Panc1 (cell line): ENCODE data around the gene AFF4. TPM values are rescaled to one million over a fixed set of nuclear protein-coding genes. Genes with fewer than 3 reads are reported as not detected.

ENCODE experiments used
- ATAC-seq: fragments of 200-7000 bp; cut with Tn5 transposase; 2 replicates; pipeline ENCODE4 v1.9.1; 2020; ENCODE audit warnings: mild to moderate bottlenecking, moderate library complexity
- BruUV-seq: library from RNA; stranded (reverse); fragments of 400-500 nt; replicated peaks from 2 replicates; lab custom pipeline; 2021; lab: Mats Ljungman, UMichigan
- CTCF ChIA-PET: fragments of 300-600 bp; sonication (Branson Sonifier 250); formaldehyde crosslinking; loops from one replicate; lab custom pipeline; 2022; ENCODE audit warnings: antibody characterized with exemption; lab: Charles Lee
- POLR2A ChIA-PET: fragments of 300-600 bp; sonication (Branson Sonifier 250); formaldehyde crosslinking; loops from one replicate; lab custom pipeline; 2022; ENCODE audit warnings: antibody characterized with exemption; lab: Charles Lee
- DNase-seq: peaks from one replicate; pipeline ENCODE4 v3.0.0-alpha.2; 2010; ENCODE audit warnings: low read depth, low spot score
- H3K27ac ChIP-seq: 2 replicates; pipeline ENCODE4 v1.5.1; 2011; ENCODE audit warnings: mild to moderate bottlenecking, low read length, inconsistent platforms
- H3K27me3 ChIP-seq: fragments of 200-500 bp; sonication (Bioruptor generic); 2 replicates; pipeline ENCODE4 v1.6.0; 2014; ENCODE audit warnings: low read length, inconsistent platforms; ENCODE audit not compliant: control insufficient read depth, insufficient read depth
- H3K36me3 ChIP-seq: fragments of 200-500 bp; sonication (Bioruptor generic); 2 replicates; pipeline ENCODE4 v1.5.1; 2014; ENCODE audit warnings: inconsistent platforms, mild to moderate bottlenecking, low read length, moderate library complexity; ENCODE audit not compliant: control insufficient read depth, insufficient read depth
- H3K4me1 ChIP-seq: 2 replicates; pipeline ENCODE4 v1.5.1; 2011; ENCODE audit warnings: inconsistent platforms, mild to moderate bottlenecking, low read length, moderate library complexity; ENCODE audit not compliant: control insufficient read depth, insufficient read depth
- H3K4me3 ChIP-seq, 2 experiments: 2 replicates each; pipeline ENCODE4 v1.5.1; 2011 to 2012; ENCODE audit warnings: low read depth in 2 of 2, low read length in 2 of 2, mild to moderate bottlenecking in 2 of 2, inconsistent platforms in 1 of 2, moderate library complexity in 1 of 2
- H3K9me3 ChIP-seq: fragments of 200-500 bp; sonication (Bioruptor generic); 2 replicates; pipeline ENCODE4 v1.5.1; 2014; ENCODE audit warnings: low read depth, mild to moderate bottlenecking, inconsistent platforms, low read length, moderate library complexity; ENCODE audit not compliant: control insufficient read depth, insufficient read depth
- CTCF ChIP-seq: fragments of 450-650 bp; IDR thresholded peaks from 2 replicates; pipeline ENCODE4 v1.5.1; 2017; ENCODE audit warnings: mild to moderate bottlenecking
- POLR2AphosphoS5 ChIP-seq: IDR thresholded peaks from 2 replicates; pipeline ENCODE4 v1.6.1; 2012; ENCODE audit warnings: mild to moderate bottlenecking, low read depth, low read length, moderate library complexity
- REST ChIP-seq, 2 experiments: IDR thresholded peaks; 2 replicates each; pipeline ENCODE4 v1.6.1; 2011 to 2012; ENCODE audit warnings: low read depth in 2 of 2, control low read depth in 1 of 2, low read length in 1 of 2, mild to moderate bottlenecking in 1 of 2, moderate library complexity in 1 of 2; ENCODE audit not compliant: insufficient read depth in 1 of 2
- SIN3A ChIP-seq: IDR thresholded peaks from 2 replicates; pipeline ENCODE4 v1.6.1; 2012; ENCODE audit warnings: low read depth, mild to moderate bottlenecking, low read length, moderate library complexity, borderline replicate concordance; ENCODE audit not compliant: insufficient read depth
- TCF7L2 ChIP-seq: IDR thresholded peaks from 2 replicates; pipeline ENCODE4 v1.6.1; 2011; ENCODE audit warnings: mild to moderate bottlenecking, low read depth, low read length, inconsistent platforms
- in situ Hi-C: cut with HindIII; loops from 2 replicates; pipeline ENCODE4 v1.10.0; 2016; ENCODE audit warnings: low sequenced_read_pairs, low pct_unique_long_range_greater_than_20kb
- intact Hi-C: fragments of 100-400 bp; cut with micrococcal nuclease; formaldehyde crosslinking; loops from one replicate; pipeline ENCODE4 v1.10.0; 2022; ENCODE audit not compliant: unreplicated experiment
- total RNA-seq: library from RNA; stranded (reverse); gene quantifications from one replicate; pipeline ENCODE4 v1.2.1, GENCODE V29; 2021; ENCODE audit not compliant: unreplicated experiment

Gene AFF4
- total RNA-seq, 1 experiment from 2014 or later: 78.3 TPM

GRCh38 chr5:132884548-132884947 is 78.9 kb downstream of the AFF4 start:
- in situ Hi-C loops (no loop called here), intact Hi-C loops (no loop called here)
- ATAC-seq (no peak), DNase-seq (no peak)
- Histone ChIP-seq H3K4me3 (no peak overlapping the region), H3K4me1 (no peaks in the 10 kb centered on the region), H3K27me3 (no peaks in the 10 kb centered on the region), H3K9me3 (no peaks in the 10 kb centered on the region), H3K36me3 (peaks cover 61% of the 10 kb centered on the region), H3K27ac (no peak overlapping the region)
- no TSS peak for BruUV-seq
- TF ChIP-seq SIN3A (no peak), REST (IDR thresholded peaks at IDR 0.05; ENCODE audit: insufficient read depth in 1 of 2, low read depth in 2 of 2, low read length in 1 of 2) (no peak), CTCF (no peak), TCF7L2 (no peak), POLR2AphosphoS5 (no peak)
- ChIA-PET CTCF (no interaction called here), POLR2A (no interaction called here)

GRCh38 chr5:132883261-132883834 is 80.1 kb downstream of the AFF4 start:
- BruUV-seq: no TSS peak
- H3K9me3 ChIP-seq: no peaks in the 10 kb centered on the region
- DNase-seq: no peak
- ChIA-PET CTCF (interaction anchor here (0.7 to 1.8 kb wide), 3 partner anchors 49 to 63 kb away, joined by 3 to 8 read pairs (median 3); partner anchors contain the start of gene SHROOM1), POLR2A (no interaction called here)
- peak; percentile 97 for ATAC-seq
- H3K4me3 ChIP-seq: no peak overlapping the region
- H3K4me1 ChIP-seq: no peaks in the 10 kb centered on the region
- peaks cover 55% of the 10 kb centered on the region for H3K36me3 ChIP-seq
- intact Hi-C loops: loop anchor here (2.0 kb wide), 1 partner anchor 53 kb away; the partner anchor contains the start of gene SHROOM1
- in situ Hi-C loops: no loop called here
- TF ChIP-seq POLR2AphosphoS5: no peak
- peak; percentile 83 for TF ChIP-seq CTCF
- H3K27me3 ChIP-seq: no peaks in the 10 kb centered on the region
- H3K27ac ChIP-seq: no peak overlapping the region
